Body of pancreas (tissue), 4 donors: ENCODE results near the gene CACNG5. TPM values are rescaled to one million over a fixed set of nuclear protein-coding genes. Genes with fewer than 3 reads are reported as not detected.

Source experiments
- ATAC-seq: fragments of 150-250 bp; one replicate; pipeline ENCODE4 v1.9.1; 2016
- DNase-seq, 4 donors: peaks; one replicate each; pipeline ENCODE4 v3.0.0-alpha.2; 2019
- H3K27ac ChIP-seq, 4 donors: fragments of 200-600 bp; sonication (generic); 1 replicate in 3 of 4; 2 replicates in 1 of 4; pipeline versions ENCODE4 v1.5.1 to v1.6.1; 2016 to 2019; ENCODE audit warnings: mild to moderate bottlenecking in 1 of 4, mixed read lengths in 1 of 4, moderate library complexity in 1 of 4
- H3K27me3 ChIP-seq, 2 donors: fragments of 200-600 bp; sonication (generic); one replicate each; pipeline ENCODE4 v1.6.0; 2016; ENCODE audit warnings: mild to moderate bottlenecking in 1 of 2
- H3K36me3 ChIP-seq, 2 donors: fragments of 200-600 bp; sonication (generic); replicated peaks in 1 of 2; 2 replicates each; pipeline ENCODE4 v1.5.1; 2016; ENCODE audit warnings: low read depth in 2 of 2; ENCODE audit not compliant: insufficient read depth in 1 of 2
- H3K4me1 ChIP-seq: fragments of 200-600 bp; sonication (generic); one replicate; pipeline ENCODE4 v1.6.0; 2016
- H3K4me3 ChIP-seq, 2 donors: fragments of 200-600 bp; sonication (generic); 1 replicate in 1 of 2; 2 replicates in 1 of 2; pipeline ENCODE4 v1.5.1; 2016 to 2019
- H3K9me3 ChIP-seq, 3 donors: fragments of 200-600 bp; sonication (generic); 1 replicate in 2 of 3; 2 replicates in 1 of 3; pipeline ENCODE4 v1.5.1; 2016
- CTCF ChIP-seq, 7 experiments: fragments of 450-650 bp in 4 of 7; fragments of 200-600 bp in 3 of 7; sonication (generic) in 3 of 7; IDR thresholded peaks; one replicate each; pipeline ENCODE4 v1.5.1; 2016 to 2019; ENCODE audit warnings: antibody characterized with exemption in 7 of 7
- POLR2A ChIP-seq, 3 donors: fragments of 450-650 bp; IDR thresholded peaks; one replicate each; pipeline ENCODE4 v1.6.1; 2016; ENCODE audit warnings: antibody characterized with exemption in 3 of 3, mild to moderate bottlenecking in 2 of 3
- WGBS, 2 donors: methylation state at CpG; one replicate each; pipeline ENCODE4 v1.1.5; 2017; 5-methylcytosine and 5-hydroxymethylcytosine counted together
- intact Hi-C: fragments of 100-400 bp; cut with DNase I; formaldehyde crosslinking; loops from one replicate; pipeline ENCODE4 v1.15.1; 2023
- total RNA-seq, 2 donors: library from RNA; depleted of rRNA; stranded (reverse); fragments of >200 nt; gene quantifications; one replicate each; pipeline ENCODE4 v1.1.0, GENCODE V29; 2016

CACNG5 gene
- total RNA-seq, 2 donors from 2014 or later: 0.52 TPM; not detected in 1

GRCh38 chr17:66923886-66924285 lies 89.0 kb downstream of the CACNG5 start:
- ATAC-seq (no peak), DNase-seq (no peak)
- WGBS, 2 donors: 50 to 56% methylated on average over 1 of the region's 1 CpG
- intact Hi-C loops: no loop called here
- H3K4me3 ChIP-seq: no peak overlapping the region
- H3K4me1 ChIP-seq: no peaks in the 10 kb centered on the region
- no peaks in the 10 kb centered on the region for H3K27me3 ChIP-seq
- no peaks in the 10 kb centered on the region for H3K36me3 ChIP-seq
- H3K27ac ChIP-seq: no peak overlapping the region
- H3K9me3 ChIP-seq: no peaks in the 10 kb centered on the region
- TF ChIP-seq CTCF (IDR thresholded peaks at IDR 0.05) (no peak), POLR2A (IDR thresholded peaks at IDR 0.05) (no peak)

GRCh38 chr17:66925811-66926500 lies 91.0 kb downstream of the CACNG5 start:
- H3K27ac ChIP-seq: no peak overlapping the region
- TF ChIP-seq POLR2A (IDR thresholded peaks at IDR 0.05) (no peak), CTCF (IDR thresholded peaks at IDR 0.05) (no peak)
- intact Hi-C loops: no loop called here
- H3K9me3 ChIP-seq: no peaks in the 10 kb centered on the region
- no peaks in the 10 kb centered on the region for H3K4me1 ChIP-seq
- WGBS, 2 donors: 79 to 81% methylated on average over 8 of the region's 8 CpGs
- H3K27me3 ChIP-seq: no peaks in the 10 kb centered on the region
- no peak overlapping the region for H3K4me3 ChIP-seq
- H3K36me3 ChIP-seq: no peaks in the 10 kb centered on the region
- no peak for DNase-seq
- no peak for ATAC-seq

GRCh38 chr17:66928949-66929348 lies 94.0 kb downstream of the CACNG5 start:
- no peaks in the 10 kb centered on the region for H3K4me1 ChIP-seq
- intact Hi-C loops: no loop called here
- TF ChIP-seq CTCF (IDR thresholded peaks at IDR 0.05) (no peak), POLR2A (IDR thresholded peaks at IDR 0.05) (no peak)
- no peak overlapping the region for H3K4me3 ChIP-seq
- H3K27ac ChIP-seq: no peak overlapping the region
- no peak for DNase-seq
- H3K27me3 ChIP-seq: no peaks in the 10 kb centered on the region
- no peaks in the 10 kb centered on the region for H3K36me3 ChIP-seq
- ATAC-seq: no peak
- no peaks in the 10 kb centered on the region for H3K9me3 ChIP-seq
- WGBS, 2 donors: 81 to 94% methylated on average over 5 of the region's 5 CpGs

- H3K4me1 ChIP-seq: no peaks in the 10 kb centered on the region
- ATAC-seq: no peak
- intact Hi-C loops: no loop called here
- no peaks in the 10 kb centered on the region for H3K27me3 ChIP-seq
- no peaks in the 10 kb centered on the region for H3K9me3 ChIP-seq
- no peak overlapping the region for H3K27ac ChIP-seq
- H3K36me3 ChIP-seq: no peaks in the 10 kb centered on the region
- DNase-seq: no peak
- TF ChIP-seq CTCF (IDR thresholded peaks at IDR 0.05) (no peak), POLR2A (IDR thresholded peaks at IDR 0.05) (no peak)
- WGBS, 2 donors: 70 to 71% methylated on average over 1 of the region's 1 CpG
- H3K4me3 ChIP-seq: no peak overlapping the region
Measured at GRCh38 chr17:66929591-66929990, 94.7 kb downstream of the CACNG5 start.

GRCh38 chr17:66930933-66931332 lies 96.0 kb downstream of the CACNG5 start:
- H3K27me3 ChIP-seq: no peaks in the 10 kb centered on the region
- WGBS, 2 donors: 52 to 65% methylated on average over 3 of the region's 3 CpGs
- H3K4me1 ChIP-seq: no peaks in the 10 kb centered on the region
- TF ChIP-seq CTCF (IDR thresholded peaks at IDR 0.05) (no peak), POLR2A (IDR thresholded peaks at IDR 0.05) (no peak)
- H3K4me3 ChIP-seq: no peak overlapping the region
- H3K36me3 ChIP-seq: no peaks in the 10 kb centered on the region
- H3K27ac ChIP-seq: no peak overlapping the region
- ATAC-seq (no peak), DNase-seq (no peak)
- H3K9me3 ChIP-seq: no peaks in the 10 kb centered on the region
- intact Hi-C loops: no loop called here
